Stimulated activated CD8-positive, alpha-beta memory T cell treated with anti-CD3 and anti-CD28 coated beads, Interleukin-4, amount 100 ng/mL, for 48 hours (primary cell): ENCODE results near the gene UTP14C.
"Not testable (repeated sequence)": the region's sequence is repeated elsewhere in the genome, so short reads cannot be mapped to it uniquely, and the experiment has no call there.

Experiments
- DNase-seq: peaks from one replicate; pipeline ENCODE4 v3.0.0-alpha.2; 2020

The UTP14C gene

GRCh38 chr13:52024481-52024880, at the start of gene UTP14C:
TSS of gene UTP14C (plus strand) at chr13:52024691. CDS start at chr13:52028805, 4,114 bp downstream.
- no peak for DNase-seq

GRCh38 chr13:51976423-51976822, 48.1 kb upstream of the UTP14C start:
- DNase-seq: no peak

- DNase-seq: no peak
Measured at GRCh38 chr13:51976890-51977289, 47.6 kb upstream of the UTP14C start.

- no peak for DNase-seq
Measured at GRCh38 chr13:51977625-51978024, 46.9 kb upstream of the UTP14C start.

- no peak for DNase-seq
Measured at GRCh38 chr13:51978796-51979556, 45.5 kb upstream of the UTP14C start.

GRCh38 chr13:51980908-51981307, 43.6 kb upstream of the UTP14C start:
- DNase-seq: no peak

- no peak for DNase-seq
Measured at GRCh38 chr13:51981355-51981754, 43.1 kb upstream of the UTP14C start.

GRCh38 chr13:51983292-51983691, 41.2 kb upstream of the UTP14C start:
- DNase-seq: not testable (repeated sequence)

- DNase-seq: not testable (repeated sequence)
Measured at GRCh38 chr13:51984904-51985303, 39.6 kb upstream of the UTP14C start.

- DNase-seq: no peak
Measured at GRCh38 chr13:51988988-51989618, 35.4 kb upstream of the UTP14C start.

GRCh38 chr13:51993713-51994112, 30.8 kb upstream of the UTP14C start:
- no peak for DNase-seq

- DNase-seq: no peak
Measured at GRCh38 chr13:51995677-51996551, 28.6 kb upstream of the UTP14C start.

- no peak for DNase-seq
Measured at GRCh38 chr13:51996641-51997040, 27.9 kb upstream of the UTP14C start.

GRCh38 chr13:51997186-51997585, 27.3 kb upstream of the UTP14C start:
- no peak for DNase-seq

- DNase-seq: no peak
Measured at GRCh38 chr13:51997641-51998330, 26.7 kb upstream of the UTP14C start.

- DNase-seq: no peak
Measured at GRCh38 chr13:51998723-51999509, 25.6 kb upstream of the UTP14C start.

- no peak for DNase-seq
Measured at GRCh38 chr13:51999510-51999911, 25.0 kb upstream of the UTP14C start.

- DNase-seq: no peak
Measured at GRCh38 chr13:51999921-52000320, 24.6 kb upstream of the UTP14C start.

- DNase-seq: no peak
Measured at GRCh38 chr13:52001120-52001731, 23.3 kb upstream of the UTP14C start.

GRCh38 chr13:52002361-52002760, 22.1 kb upstream of the UTP14C start:
- no peak for DNase-seq

GRCh38 chr13:52003541-52003940, 20.9 kb upstream of the UTP14C start:
- DNase-seq: no peak
